ENCODE results near the gene SLIT1.

SLIT1 gene

DNA sequence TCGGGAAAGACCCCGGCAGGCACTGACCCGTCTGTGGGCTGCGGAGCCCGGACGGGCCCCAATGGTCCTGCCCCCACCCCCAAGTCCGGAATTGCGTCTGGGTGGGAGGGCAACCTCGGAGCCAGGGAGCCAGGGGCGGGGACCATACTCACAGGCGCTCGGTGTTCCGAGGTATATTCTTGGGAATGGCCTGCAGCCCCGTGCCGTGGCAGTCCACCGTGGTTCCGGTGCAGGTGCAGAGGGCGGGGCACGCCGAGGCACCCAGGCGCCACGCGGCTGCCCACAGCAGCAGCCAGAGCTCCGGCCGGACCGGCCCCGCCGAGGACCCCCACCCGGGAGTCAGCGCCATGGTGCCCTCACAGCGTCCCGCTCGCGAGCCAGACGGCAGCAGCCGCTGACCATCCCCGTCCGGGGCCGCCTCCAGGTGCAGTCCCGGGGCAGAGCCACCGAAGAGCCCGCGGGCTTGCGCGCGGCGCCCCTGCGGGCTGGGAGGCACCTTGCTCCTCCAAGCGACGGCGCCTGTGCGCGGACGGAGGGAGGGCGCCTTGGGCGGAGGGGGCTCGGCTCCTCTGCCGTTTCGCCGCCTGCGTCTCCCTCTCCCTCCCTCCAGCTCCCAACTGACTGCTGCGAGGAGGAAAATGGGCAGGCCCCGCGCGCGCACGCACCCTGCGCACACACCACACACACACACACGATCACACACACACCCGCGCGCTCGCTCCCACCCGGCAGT is at the start of gene SLIT1:
SLIT1 (minus strand) TSS at position 634 of the 733 bp plus-strand sequence; CDS start at position 349, 285 bp downstream.
- DNase-seq = no peak

DNA sequence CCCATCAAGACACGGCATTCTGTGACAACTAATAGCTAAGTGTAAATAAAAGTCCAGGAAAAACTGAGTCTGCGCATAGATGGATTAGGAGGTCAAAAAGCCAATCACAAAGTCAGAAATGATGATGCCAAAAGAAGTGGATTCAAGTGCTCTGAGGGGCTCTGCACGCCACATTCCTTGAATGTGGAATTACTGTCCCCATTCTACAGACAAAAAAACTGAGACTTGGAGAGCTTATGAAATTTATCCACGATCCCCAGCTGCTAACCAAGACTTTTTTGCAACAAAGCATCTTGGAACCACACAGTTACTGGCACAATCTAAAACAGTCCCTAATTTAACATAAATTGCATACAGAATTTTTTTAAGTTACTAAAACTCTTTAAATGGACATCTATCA is 49.6 kb upstream of the SLIT1 start:
- no peak for DNase-seq

DNA sequence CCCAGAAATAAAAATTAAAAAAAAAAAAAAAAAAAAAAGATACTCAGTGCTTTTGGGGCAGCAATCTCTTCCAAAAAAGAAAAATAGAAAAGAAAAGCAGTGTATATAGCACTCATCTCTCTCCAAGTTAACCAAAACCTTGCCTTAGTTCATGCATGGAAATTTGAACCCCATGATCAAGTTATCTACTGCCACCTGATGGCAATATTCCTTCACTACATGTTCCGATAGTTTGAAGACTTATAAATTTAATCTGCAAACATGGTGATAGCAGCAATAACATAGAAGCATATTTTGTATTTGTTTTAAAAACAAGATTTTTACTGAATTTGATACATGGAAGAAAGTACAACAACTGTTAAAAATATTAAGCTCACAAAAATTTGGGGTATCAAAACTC is 48.6 kb upstream of the SLIT1 start:
- DNase-seq = no peak

DNA sequence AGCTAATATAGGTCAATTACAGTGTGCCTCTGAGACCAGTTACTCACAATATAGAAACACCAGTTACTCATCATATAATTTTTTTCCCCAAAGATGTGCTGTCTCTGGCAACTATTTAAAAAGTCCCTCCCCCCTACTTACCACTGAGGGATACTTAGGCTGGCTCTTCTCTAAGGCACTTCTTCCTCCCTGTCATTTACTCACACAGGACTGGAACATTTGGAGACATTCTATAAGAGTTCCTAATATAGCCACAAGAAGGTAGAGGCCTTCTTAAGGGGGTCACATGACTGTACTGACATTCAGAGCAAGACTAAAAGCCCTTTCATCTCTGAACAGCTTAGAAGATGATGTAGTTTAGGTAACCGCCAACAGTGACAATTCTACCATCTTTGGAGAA is 44.4 kb upstream of the SLIT1 start:
- no peak for DNase-seq

DNA sequence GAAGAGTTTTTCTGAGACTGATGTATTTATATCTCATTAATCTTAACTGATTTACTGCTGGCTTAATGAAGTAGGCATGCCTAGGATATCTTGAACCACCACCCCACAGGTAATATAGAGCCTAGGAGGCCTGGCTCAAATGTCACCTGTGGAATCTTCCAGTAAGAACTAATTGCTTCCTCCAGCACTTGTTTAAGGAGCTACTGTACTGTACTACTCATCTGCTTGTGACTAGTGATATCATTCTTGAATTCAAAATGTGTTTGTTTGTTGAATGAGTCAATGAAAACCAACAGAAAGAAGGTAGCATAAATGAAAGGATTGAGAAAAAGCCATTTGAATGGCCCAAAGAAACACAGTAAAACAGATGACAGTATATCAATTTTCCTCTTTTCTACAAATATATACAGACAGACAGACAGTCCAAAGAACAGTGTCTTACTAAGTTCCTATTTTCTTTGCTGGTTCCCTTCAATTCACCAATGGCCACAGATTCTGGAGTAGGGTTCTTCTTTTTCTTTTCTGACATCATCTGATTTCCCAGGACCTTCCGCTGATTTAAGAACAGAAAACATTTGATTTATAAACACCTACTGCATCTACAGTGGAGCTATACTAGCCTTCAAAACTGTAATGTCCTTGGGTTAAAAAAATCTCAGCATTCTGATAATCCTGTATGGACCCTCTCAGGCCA is 43.7 kb upstream of the SLIT1 start:
- no peak for DNase-seq

- no peak for DNase-seq
Measured at GRCh38 chr10:97228775-97229157, 43.0 kb upstream of the SLIT1 start.

GRCh38 chr10:97228130-97228774 is 42.5 kb upstream of the SLIT1 start:
- DNase-seq = no peak

GRCh38 chr10:97226398-97226797 is 40.6 kb upstream of the SLIT1 start:
- DNase-seq = no peak

- peak; percentile 29 for DNase-seq
Measured at GRCh38 chr10:97224483-97225435, 39.0 kb upstream of the SLIT1 start.

DNA sequence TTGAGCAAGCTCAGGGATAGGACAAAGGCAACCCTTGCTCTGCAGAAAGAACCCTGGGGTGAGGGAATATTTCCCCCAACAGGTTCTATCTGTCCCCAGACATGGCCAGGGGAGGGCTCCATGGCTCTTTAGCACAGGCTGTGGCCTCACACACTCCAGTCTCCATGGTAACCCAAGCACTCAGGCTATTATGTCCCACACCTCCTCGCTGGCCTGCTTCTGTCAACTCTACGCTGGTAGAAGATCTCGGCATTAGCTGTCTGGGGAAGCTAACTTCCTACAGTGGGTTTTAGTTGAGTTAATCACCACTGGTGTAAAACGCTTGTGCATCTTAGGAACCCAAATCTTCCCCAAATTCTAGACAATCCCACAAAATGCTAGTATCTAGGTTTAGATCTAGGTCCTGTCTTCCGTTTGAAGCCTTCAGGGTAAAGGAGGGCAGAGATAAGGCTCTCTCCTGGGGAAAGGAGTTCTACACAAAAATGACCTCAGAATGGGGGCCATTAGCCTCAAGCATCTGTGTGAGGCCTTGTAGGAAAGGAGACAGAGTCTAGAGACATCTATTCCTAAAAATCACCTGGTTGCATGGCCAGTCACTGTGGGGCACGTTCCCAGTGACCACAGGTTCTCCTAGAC is 36.7 kb upstream of the SLIT1 start:
- DNase-seq = no peak

DNA sequence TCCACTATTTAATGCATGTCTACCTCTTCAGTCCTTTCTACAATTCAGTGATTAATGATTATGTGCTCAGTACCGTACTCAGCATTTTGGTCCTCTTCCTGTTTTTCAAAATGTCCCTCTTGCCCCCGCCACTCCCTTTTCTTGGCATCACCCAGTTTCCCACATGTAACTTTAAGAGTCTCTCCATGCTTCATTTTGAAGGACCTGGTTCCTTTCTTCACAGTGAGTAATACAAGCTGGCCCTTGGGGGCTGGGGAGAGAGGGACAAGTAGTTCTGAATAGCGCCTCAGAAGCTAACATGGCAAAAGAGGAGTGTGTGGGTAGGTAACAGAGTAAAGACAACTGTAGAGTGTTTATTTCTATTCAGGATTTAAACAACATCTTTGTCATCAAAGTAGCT is 34.6 kb upstream of the SLIT1 start:
- DNase-seq = no peak

DNA sequence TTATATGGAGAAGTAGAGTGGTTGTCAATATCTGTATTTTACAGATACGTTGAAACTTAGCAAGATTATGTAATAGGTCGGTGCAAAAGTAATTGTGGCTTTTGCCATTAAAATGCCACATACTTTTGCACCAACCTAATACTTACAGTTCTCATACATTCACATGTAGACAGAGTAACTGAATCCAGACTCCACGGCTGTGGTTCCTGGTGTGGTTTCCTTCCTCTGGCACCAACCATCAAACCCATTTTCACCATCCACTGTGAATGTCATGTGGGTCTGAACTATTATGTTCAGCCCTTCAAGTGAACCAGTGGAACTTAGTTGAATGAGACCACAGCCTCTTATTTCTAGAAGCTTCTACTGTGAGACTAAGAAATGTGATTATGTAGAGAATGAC is 31.5 kb upstream of the SLIT1 start:
- DNase-seq = no peak

DNA sequence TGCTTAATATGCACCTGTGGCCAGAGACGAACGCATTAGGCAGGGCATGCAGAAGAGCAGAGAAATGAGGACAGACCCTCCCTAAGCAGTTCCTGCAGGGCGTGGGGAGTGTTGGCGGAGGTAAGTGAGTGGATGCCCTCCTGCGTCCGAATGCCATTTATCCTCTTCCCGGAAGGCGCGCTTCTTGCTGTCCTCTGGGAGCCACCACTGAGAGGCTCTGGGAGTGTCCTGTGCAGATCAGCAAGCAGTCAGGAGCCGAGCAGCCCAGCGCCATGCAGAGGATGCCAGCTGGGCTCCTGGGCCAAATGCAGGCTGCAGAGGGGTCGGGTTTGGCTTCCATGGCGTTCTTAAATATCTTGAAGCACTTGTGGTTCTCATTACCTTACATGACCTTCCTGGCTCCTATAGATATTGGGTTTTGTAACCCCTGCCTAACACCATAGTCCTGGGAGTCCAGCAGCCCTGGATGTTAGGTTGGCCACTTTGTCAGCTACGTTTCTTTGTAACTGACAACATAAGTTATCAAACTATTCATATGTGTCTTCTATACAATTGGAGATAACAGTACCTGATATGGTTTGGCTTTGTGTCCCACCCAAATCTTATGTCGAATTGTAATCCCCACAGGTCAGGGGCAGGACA is 30.0 kb upstream of the SLIT1 start:
- DNase-seq = no peak

DNA sequence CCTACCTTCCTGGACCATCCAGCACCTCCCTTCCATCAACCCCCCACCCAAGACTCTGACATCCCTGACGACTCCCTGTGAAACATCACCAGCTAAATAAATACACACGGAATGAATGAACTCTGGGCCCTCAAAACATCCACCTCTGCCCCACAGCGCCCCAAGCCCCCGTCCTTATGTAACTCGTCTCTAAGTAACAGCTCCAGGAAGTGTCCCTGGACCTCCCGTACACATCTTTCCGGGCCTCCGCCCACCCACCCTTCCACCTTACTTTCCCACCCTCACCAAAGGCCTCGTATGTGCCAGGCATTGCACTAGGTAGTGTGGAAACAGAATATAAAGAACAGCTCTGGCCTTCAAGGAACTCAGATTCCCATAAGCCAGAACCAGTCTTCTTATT is 27.7 kb upstream of the SLIT1 start:
- no peak for DNase-seq

GRCh38 chr10:97211229-97211628 is 25.5 kb upstream of the SLIT1 start:
- DNase-seq = peak; percentile 3

GRCh38 chr10:97210543-97210960 is 24.8 kb upstream of the SLIT1 start:
- peak; percentile 88 for DNase-seq

DNA sequence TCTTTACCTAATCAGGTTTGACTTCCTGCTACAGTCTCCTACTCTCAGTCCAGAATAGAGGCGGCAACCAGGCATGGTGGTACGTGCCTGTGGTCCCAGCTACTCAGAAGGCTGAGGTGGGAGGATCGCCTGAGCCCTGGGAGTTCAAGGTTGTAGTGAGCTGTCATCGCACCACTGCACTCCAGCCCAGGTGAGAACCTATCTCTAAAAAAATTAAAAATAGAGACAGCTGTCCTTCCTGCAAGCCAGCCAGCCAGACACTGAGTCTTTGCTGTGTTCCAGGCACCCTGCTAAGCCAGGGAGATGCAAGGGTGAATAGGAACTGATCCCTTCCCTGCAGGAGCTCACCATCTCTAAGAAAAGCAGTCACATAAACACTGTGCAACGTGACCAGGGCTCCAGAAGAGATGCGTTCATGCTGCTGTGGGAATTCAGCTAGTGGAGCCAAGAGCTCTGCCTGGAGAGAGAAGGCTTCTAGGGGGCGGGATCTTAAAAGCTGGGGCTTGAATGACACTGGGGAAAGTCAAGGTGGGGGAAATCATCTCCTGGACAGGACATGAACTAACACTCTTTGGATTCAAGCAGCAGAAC is 22.1 kb upstream of the SLIT1 start:
- DNase-seq = peak; percentile 13

- DNase-seq = peak; percentile 23
Measured at GRCh38 chr10:97207131-97207530, 21.4 kb upstream of the SLIT1 start.

- no peak for DNase-seq
Measured at GRCh38 chr10:97204826-97205679, 19.3 kb upstream of the SLIT1 start.

DNA sequence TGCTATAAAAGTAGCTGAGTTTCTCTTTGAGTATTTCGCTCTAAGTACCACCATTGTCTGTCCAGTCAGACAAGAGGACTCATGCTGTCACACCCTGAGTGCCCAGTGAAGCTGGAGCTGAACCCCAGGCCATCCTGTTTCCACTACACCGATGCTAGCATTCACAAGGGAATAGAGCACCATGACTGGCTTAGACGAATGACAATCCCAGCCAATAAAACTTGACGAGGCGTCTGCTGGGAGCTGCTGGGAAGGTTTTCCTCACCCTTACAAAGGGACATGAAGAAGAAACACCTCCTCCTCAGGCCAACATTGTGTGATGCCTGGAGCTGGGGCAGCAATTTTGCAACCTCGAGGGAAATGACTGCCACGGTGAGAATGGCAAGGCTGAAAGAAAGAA is 17.5 kb upstream of the SLIT1 start:
- DNase-seq = no peak

- DNase-seq = no peak
Measured at GRCh38 chr10:97200616-97201015, 14.9 kb upstream of the SLIT1 start.

Measured in stimulated activated CD8-positive, alpha-beta memory T cell treated with anti-CD3 and anti-CD28 coated beads, Interleukin-4, amount 100 ng/mL, for 48 hours (primary cell).